HFFc6 (cell line): ENCODE measurements around the gene COLEC11. TPM values are rescaled to one million over a fixed set of nuclear protein-coding genes. Genes with fewer than 3 reads are reported as not detected.

Experiments
- DNase-seq: peaks from one replicate; pipeline ENCODE4 v3.0.0-alpha.2; 2018
- H3K27ac Mint-ChIP-seq: 2 replicates; pipeline ENCODE4 v1.8.0; 2020; ENCODE audit warnings: mild to moderate bottlenecking, mixed read lengths
- H3K27me3 Mint-ChIP-seq: 2 replicates; pipeline ENCODE4 v1.8.0; 2021; ENCODE audit warnings: mild to moderate bottlenecking, moderate library complexity, mixed read lengths; ENCODE audit not compliant: insufficient read depth
- H3K36me3 Mint-ChIP-seq: 2 replicates; pipeline ENCODE4 v1.8.0; 2021; ENCODE audit warnings: low read depth, mixed read lengths
- H3K4me1 Mint-ChIP-seq: 2 replicates; pipeline ENCODE4 v1.8.0; 2020; ENCODE audit warnings: low read depth, mixed read lengths
- H3K4me3 Mint-ChIP-seq: 2 replicates; pipeline ENCODE4 v1.8.0; 2020; ENCODE audit warnings: mild to moderate bottlenecking, moderate library complexity, mixed read lengths
- H3K9me3 Mint-ChIP-seq: 2 replicates; pipeline ENCODE4 v1.8.0; 2020; ENCODE audit warnings: mild to moderate bottlenecking, mixed read lengths
- total RNA-seq, 6 experiments: library from RNA; stranded (reverse); fragmentation: NEBNext Ultra II Directional; extraction: Animal tissue kit (Norgen Biotek cat#: 25700); gene quantifications; 2 replicates in 1 of 6; 3 replicates in 5 of 6; pipeline ENCODE4 v1.2.3, GENCODE V29; 2021
- TF ChIP-seq, protein P1 (sequence below): fragments of 200-600 bp; sonication (generic); IDR thresholded peaks from 2 replicates; pipeline ENCODE4 v1.5.0; 2021; ENCODE audit warnings: antibody characterized with exemption, mild to moderate bottlenecking

Gene COLEC11
- total RNA-seq, 6 experiments from 2014 or later: not detected

DNA sequence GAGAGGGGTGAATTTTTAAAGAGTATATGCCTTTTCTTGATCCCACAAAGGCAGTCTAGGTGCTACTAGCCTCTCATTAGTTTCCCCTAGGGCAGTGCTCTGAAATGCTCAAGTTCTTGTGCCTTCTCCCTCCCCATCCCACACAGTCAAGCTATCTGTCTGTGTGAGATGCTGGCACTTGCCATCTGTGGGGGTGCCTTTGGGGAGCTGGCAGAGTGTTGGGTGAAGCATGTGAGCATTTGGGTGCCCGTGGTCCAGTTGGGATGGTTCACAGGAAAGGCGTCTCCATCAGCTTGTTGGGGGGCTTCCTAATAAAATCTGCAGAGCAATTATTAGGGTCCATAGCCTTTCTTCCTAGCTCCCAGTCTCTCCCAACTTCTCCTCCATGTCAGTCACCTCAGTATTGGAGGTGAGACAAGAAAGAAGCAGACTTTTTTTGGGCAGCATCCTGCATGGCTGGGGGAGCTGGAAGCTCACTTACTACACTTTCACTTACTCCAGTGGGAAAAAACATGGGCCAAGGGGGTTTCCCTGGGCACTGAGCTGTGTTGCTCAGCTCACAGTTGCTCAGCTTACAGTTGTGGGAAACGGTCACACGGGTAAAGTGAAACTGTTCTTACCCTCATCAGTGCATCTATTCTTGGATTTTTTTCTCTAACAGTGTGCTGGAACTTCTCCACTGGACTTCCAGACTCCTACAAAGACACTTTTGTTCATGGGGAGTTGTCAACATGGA lies 29.3 kb downstream of the COLEC11 start:
- TF ChIP-seq, protein P1, sequence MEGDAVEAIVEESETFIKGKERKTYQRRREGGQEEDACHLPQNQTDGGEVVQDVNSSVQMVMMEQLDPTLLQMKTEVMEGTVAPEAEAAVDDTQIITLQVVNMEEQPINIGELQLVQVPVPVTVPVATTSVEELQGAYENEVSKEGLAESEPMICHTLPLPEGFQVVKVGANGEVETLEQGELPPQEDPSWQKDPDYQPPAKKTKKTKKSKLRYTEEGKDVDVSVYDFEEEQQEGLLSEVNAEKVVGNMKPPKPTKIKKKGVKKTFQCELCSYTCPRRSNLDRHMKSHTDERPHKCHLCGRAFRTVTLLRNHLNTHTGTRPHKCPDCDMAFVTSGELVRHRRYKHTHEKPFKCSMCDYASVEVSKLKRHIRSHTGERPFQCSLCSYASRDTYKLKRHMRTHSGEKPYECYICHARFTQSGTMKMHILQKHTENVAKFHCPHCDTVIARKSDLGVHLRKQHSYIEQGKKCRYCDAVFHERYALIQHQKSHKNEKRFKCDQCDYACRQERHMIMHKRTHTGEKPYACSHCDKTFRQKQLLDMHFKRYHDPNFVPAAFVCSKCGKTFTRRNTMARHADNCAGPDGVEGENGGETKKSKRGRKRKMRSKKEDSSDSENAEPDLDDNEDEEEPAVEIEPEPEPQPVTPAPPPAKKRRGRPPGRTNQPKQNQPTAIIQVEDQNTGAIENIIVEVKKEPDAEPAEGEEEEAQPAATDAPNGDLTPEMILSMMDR: no peak
- H3K36me3 Mint-ChIP-seq: no peaks in the 10 kb centered on the region
- no peak for DNase-seq

DNA sequence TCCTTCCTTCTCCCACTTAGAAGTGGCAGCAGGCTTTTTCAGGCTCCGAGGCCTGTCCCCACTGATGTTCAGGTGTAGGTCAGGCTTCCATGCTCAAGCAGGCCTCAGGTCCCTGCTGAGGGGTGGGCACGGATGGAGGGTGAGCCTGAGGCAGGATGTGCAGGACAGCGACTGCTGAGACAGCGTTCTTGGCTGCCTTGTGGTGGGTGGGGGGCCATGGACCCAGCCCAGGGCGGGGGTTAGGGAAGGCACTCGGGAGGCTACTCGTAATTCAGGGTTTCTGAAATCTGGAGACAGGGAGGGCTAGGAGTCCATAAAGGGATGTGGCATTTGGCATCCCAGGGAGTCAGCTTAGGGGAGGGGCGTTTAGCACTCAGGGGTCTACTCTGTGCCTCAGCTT lies 30.3 kb downstream of the COLEC11 start:
- Mint-ChIP-seq H3K9me3 (no peaks in the 10 kb centered on the region), H3K4me3 (no peak overlapping the region), H3K4me1 (peaks cover 11% of the 10 kb centered on the region; the same call in 1 of the 2 replicates), H3K36me3 (no peaks in the 10 kb centered on the region), H3K27me3 (peaks cover 17% of the 10 kb centered on the region; the same call in 1 of the 2 replicates), H3K27ac (no peak overlapping the region)
- no peak for DNase-seq
- TF ChIP-seq, protein P1: no peak

More for the DNA sequence above, 29.3 kb downstream of the COLEC11 start:
- Mint-ChIP-seq H3K9me3 (no peaks in the 10 kb centered on the region), H3K27me3 (peaks cover 17% of the 10 kb centered on the region; the same call in 1 of the 2 replicates), H3K4me1 (peaks cover 11% of the 10 kb centered on the region; the same call in 1 of the 2 replicates), H3K27ac (no peak overlapping the region), H3K4me3 (no peak overlapping the region)

DNA sequence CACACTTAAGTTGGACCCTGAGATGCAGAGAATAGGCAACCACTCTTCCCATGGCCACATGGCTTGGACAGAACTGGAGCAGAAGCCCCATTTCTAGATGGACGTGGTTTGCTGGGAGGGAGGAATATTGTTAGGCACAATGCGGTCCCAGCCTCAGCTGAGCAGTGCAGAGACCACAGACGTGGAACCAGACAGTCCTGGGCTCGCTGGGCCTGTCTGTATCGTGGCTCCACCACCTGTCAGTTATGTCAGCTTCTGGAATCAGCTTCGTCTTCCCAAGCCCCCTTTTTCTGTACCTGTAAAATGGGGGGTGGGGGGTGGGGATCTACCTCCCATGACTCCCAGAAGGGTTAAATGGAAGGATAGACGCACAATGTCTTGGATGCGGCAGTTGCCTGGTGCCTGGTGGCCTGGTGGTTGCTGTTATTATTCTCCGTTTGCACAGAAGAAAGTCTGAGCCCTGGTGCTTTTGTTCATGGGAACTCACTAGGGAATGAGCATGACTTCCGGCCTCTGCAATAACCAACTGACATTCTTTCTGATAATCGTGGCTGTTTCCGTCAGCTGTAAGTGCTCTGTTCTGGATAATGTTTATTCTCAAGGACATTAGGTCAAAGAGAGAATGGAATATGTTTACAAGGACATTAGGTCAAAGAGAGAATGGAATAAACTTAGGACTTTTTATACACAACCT lies 31.4 kb downstream of the COLEC11 start:
- Mint-ChIP-seq H3K9me3 (no peaks in the 10 kb centered on the region), H3K4me3 (no peak overlapping the region), H3K27ac (no peak overlapping the region), H3K27me3 (peaks cover 13% of the 10 kb centered on the region; the same call in 1 of the 2 replicates), H3K36me3 (no peaks in the 10 kb centered on the region), H3K4me1 (peaks cover 5% of the 10 kb centered on the region; the same call in 1 of the 2 replicates)
- TF ChIP-seq, protein P1: no peak
- no peak for DNase-seq

DNA sequence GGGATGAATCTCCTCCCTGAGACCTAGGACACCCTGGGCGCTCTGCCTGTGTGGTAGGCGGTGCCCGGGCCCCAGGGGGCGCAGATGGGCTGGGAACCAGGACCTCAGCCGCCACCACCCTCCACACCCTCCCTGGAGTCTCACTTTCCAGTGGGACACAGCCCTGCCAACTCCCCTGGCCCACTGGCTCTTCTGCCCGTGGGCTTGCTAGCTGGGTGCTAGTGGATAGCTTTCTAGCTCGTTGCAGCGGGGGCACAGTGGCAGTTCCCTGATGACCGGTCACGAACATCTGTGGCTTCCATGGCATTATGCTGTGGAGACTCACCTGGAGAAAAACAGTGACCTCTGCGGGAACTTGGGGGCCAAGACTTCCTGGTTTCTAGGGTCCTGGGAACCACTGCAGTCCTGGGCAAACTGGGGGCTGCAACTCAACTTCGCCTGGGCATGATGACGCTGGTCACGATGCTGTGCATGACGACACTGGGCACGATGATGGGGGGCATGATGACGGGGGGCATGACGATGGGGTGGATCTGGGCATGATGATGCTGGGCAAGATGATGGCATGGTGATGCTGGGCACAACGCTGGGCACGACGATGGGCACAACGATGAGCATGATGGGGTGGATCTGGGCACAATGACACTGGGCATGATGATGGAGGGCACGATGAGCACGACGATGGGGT lies 32.0 kb downstream of the COLEC11 start:
- TF ChIP-seq, protein P1: peak; percentile 30; the same call in 1 of the 2 replicates
- peaks cover 5% of the 10 kb centered on the region; the same call in 1 of the 2 replicates for H3K4me1 Mint-ChIP-seq
- H3K9me3 Mint-ChIP-seq: no peaks in the 10 kb centered on the region
- H3K27ac Mint-ChIP-seq: no peak overlapping the region
- H3K27me3 Mint-ChIP-seq: peaks cover 13% of the 10 kb centered on the region; the same call in 1 of the 2 replicates
- no peaks in the 10 kb centered on the region for H3K36me3 Mint-ChIP-seq
- DNase-seq: no peak
- H3K4me3 Mint-ChIP-seq: no peak overlapping the region

DNA sequence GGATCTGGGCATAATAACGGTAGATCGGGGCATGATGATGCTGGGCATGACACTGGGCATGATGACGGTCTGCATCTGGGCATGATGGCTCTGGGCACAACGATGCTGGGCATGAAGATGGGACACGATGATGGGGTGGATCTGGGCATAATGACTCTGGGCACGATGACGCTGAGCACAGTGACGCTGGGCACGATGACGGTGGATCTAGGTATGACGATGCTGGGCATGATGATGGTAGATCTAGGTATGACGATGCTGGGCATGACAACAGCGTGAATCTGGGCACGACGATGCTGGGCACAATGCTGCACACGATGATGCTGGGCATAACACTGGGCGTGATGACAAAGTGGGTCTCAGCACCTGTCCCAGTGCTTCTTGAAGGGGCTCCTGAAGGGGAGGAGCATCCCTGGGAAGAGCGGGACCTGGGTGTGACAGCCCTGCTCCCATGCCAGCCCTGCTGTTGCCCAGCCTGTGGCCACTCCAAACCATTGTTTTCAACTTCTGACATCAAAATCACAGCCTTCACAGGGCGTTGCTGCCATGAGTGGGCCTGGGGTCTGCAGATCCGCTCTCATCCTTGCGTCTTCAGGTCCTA lies 32.7 kb downstream of the COLEC11 start:
- H3K27ac Mint-ChIP-seq: no peak overlapping the region
- peaks cover 17% of the 10 kb centered on the region; the same call in 1 of the 2 replicates for H3K27me3 Mint-ChIP-seq
- H3K9me3 Mint-ChIP-seq: no peaks in the 10 kb centered on the region
- no peak overlapping the region for H3K4me3 Mint-ChIP-seq
- no peaks in the 10 kb centered on the region for H3K36me3 Mint-ChIP-seq
- DNase-seq: no peak
- TF ChIP-seq, protein P1: no peak
- H3K4me1 Mint-ChIP-seq: peaks cover 5% of the 10 kb centered on the region; the same call in 1 of the 2 replicates
